Nephron (organoid): ENCODE measurements around the gene RDM1.

Source experiments
- H3K27ac Mint-ChIP-seq, 3 experiments: 2 replicates each; pipeline ENCODE4 v1.8.0; 2020; ENCODE audit warnings: mixed read lengths in 3 of 3, mild to moderate bottlenecking in 2 of 3, moderate library complexity in 1 of 3
- H3K27me3 Mint-ChIP-seq: 2 replicates; pipeline ENCODE4 v1.8.0; 2021; ENCODE audit warnings: low read depth, mild to moderate bottlenecking, moderate library complexity, mixed read lengths
- H3K36me3 Mint-ChIP-seq: 2 replicates; pipeline ENCODE4 v1.8.0; 2020; ENCODE audit warnings: low read depth, mixed read lengths
- H3K4me1 Mint-ChIP-seq: 2 replicates; pipeline ENCODE4 v1.8.0; 2020; ENCODE audit warnings: mixed read lengths
- H3K4me3 Mint-ChIP-seq, 3 experiments: 2 replicates each; pipeline ENCODE4 v1.8.0; 2020; ENCODE audit warnings: mild to moderate bottlenecking in 3 of 3, mixed read lengths in 3 of 3, moderate library complexity in 2 of 3
- H3K9me3 Mint-ChIP-seq: 2 replicates; pipeline ENCODE4 v1.8.0; 2020; ENCODE audit warnings: mixed read lengths
- TF ChIP-seq, protein P1 (sequence below), 3 experiments: fragments of 200-600 bp; sonication (generic); IDR thresholded peaks; one replicate each; pipeline ENCODE4 v1.5.0; 2021; ENCODE audit warnings: antibody characterized with exemption in 3 of 3; ENCODE audit not compliant: unreplicated experiment in 3 of 3

The RDM1 gene

GRCh38 chr17:35953720-35954119, 23.1 kb upstream of the RDM1 start:
- Mint-ChIP-seq H3K9me3 (no peaks in the 10 kb centered on the region), H3K27ac (no peak overlapping the region), H3K4me3 (no peak overlapping the region), H3K27me3 (peaks cover 1% of the 10 kb centered on the region), H3K4me1 (no peaks in the 10 kb centered on the region), H3K36me3 (no peaks in the 10 kb centered on the region)
- TF ChIP-seq, protein P1, sequence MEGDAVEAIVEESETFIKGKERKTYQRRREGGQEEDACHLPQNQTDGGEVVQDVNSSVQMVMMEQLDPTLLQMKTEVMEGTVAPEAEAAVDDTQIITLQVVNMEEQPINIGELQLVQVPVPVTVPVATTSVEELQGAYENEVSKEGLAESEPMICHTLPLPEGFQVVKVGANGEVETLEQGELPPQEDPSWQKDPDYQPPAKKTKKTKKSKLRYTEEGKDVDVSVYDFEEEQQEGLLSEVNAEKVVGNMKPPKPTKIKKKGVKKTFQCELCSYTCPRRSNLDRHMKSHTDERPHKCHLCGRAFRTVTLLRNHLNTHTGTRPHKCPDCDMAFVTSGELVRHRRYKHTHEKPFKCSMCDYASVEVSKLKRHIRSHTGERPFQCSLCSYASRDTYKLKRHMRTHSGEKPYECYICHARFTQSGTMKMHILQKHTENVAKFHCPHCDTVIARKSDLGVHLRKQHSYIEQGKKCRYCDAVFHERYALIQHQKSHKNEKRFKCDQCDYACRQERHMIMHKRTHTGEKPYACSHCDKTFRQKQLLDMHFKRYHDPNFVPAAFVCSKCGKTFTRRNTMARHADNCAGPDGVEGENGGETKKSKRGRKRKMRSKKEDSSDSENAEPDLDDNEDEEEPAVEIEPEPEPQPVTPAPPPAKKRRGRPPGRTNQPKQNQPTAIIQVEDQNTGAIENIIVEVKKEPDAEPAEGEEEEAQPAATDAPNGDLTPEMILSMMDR (IDR thresholded peaks at IDR 0.05; ENCODE audit: unreplicated experiment in 3 of 3) = no peak

DNA sequence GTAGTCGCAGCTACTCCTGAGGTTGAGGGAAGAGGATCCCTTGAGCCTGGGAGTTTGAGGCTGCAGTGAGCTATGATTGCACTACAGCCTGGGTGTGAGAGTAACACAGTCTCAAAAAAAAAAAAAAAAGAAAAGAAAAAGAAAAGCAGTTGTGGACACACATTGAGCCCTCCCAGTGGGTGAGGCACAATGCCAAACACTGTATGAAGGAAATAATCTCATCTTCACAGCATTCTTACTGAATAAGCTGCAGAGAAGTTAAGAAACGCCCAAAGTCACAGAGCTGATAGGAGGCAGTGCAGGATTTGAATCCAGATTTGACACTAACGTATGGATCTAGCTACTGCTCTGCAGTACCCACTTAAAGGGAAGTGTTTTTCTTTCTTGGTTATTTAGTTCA, 18.8 kb upstream of the RDM1 start:
- no peak overlapping the region for H3K27ac Mint-ChIP-seq
- H3K9me3 Mint-ChIP-seq = no peaks in the 10 kb centered on the region
- no peaks in the 10 kb centered on the region for H3K36me3 Mint-ChIP-seq
- H3K4me1 Mint-ChIP-seq = no peaks in the 10 kb centered on the region
- H3K27me3 Mint-ChIP-seq = peaks cover 5% of the 10 kb centered on the region
- TF ChIP-seq, protein P1 (IDR thresholded peaks at IDR 0.05; ENCODE audit: unreplicated experiment in 3 of 3) = no peak
- H3K4me3 Mint-ChIP-seq = no peak overlapping the region

GRCh38 chr17:35948092-35948491, 17.5 kb upstream of the RDM1 start:
- peaks cover 5% of the 10 kb centered on the region for H3K27me3 Mint-ChIP-seq
- no peaks in the 10 kb centered on the region for H3K36me3 Mint-ChIP-seq
- H3K9me3 Mint-ChIP-seq = no peaks in the 10 kb centered on the region
- no peak overlapping the region for H3K4me3 Mint-ChIP-seq
- no peak overlapping the region for H3K27ac Mint-ChIP-seq
- TF ChIP-seq, protein P1 (IDR thresholded peaks at IDR 0.05; ENCODE audit: unreplicated experiment in 3 of 3) = no peak
- peaks cover 3% of the 10 kb centered on the region for H3K4me1 Mint-ChIP-seq

- TF ChIP-seq, protein P1 (IDR thresholded peaks at IDR 0.05; ENCODE audit: unreplicated experiment in 3 of 3) = peak; percentile 83 to 86 (median 84)
- no peaks in the 10 kb centered on the region for H3K36me3 Mint-ChIP-seq
- H3K27me3 Mint-ChIP-seq = peaks cover 5% of the 10 kb centered on the region
- peaks cover 12% of the 10 kb centered on the region for H3K4me1 Mint-ChIP-seq
- H3K27ac Mint-ChIP-seq = peak overlapping the region in 1 of 3 experiments; percentile 49
- H3K9me3 Mint-ChIP-seq = no peaks in the 10 kb centered on the region
- H3K4me3 Mint-ChIP-seq = peak overlapping the region in 1 of 3 experiments; percentile 5
Observed at GRCh38 chr17:35947156-35947585, 16.6 kb upstream of the RDM1 start.

- peaks cover 5% of the 10 kb centered on the region for H3K27me3 Mint-ChIP-seq
Observed at GRCh38 chr17:35944151-35944550, 13.6 kb upstream of the RDM1 start.

GRCh38 chr17:35943537-35943936, 13.0 kb upstream of the RDM1 start, which contains the start of gene LYZL6:
Gene LYZL6 (minus strand): TSS chr17:35943713. CDS start chr17:35939356, 4,357 bp downstream.
- peaks cover 2% of the 10 kb centered on the region for H3K27me3 Mint-ChIP-seq
- H3K36me3 Mint-ChIP-seq = no peaks in the 10 kb centered on the region
- no peak within 1 kb of the TSS for H3K4me3 Mint-ChIP-seq
- H3K4me1 Mint-ChIP-seq = peaks cover 12% of the 10 kb centered on the region
- TF ChIP-seq, protein P1 (IDR thresholded peaks at IDR 0.05; ENCODE audit: unreplicated experiment in 3 of 3) = no peak
- no peaks in the 10 kb centered on the region for H3K9me3 Mint-ChIP-seq
- H3K27ac Mint-ChIP-seq = peak within 1 kb of the TSS; percentile 3 to 79 (median 72)

More at GRCh38 chr17:35944151-35944550, 13.6 kb upstream of the RDM1 start:
- peaks cover 12% of the 10 kb centered on the region for H3K4me1 Mint-ChIP-seq
- TF ChIP-seq, protein P1 (IDR thresholded peaks at IDR 0.05; ENCODE audit: unreplicated experiment in 3 of 3) = no peak
- H3K27ac Mint-ChIP-seq = no peak overlapping the region
- H3K9me3 Mint-ChIP-seq = no peaks in the 10 kb centered on the region
- no peaks in the 10 kb centered on the region for H3K36me3 Mint-ChIP-seq
- no peak overlapping the region for H3K4me3 Mint-ChIP-seq
